GM19193 (cell line): Measurements from ENCODE around the gene ACADL.

Experiments used
- POLR2A ChIP-seq: IDR thresholded peaks from 4 replicates; pipeline ENCODE4 v1.6.1; 2011; ENCODE audit not compliant: insufficient read depth, insufficient read length; ENCODE audit errors: extremely low read depth

Gene ACADL

GRCh38 chr2:210158236-210158635, 67.0 kb downstream of the ACADL start:
- no peak for TF ChIP-seq POLR2A

GRCh38 chr2:210157526-210157925, 67.7 kb downstream of the ACADL start:
- no peak for TF ChIP-seq POLR2A

DNA sequence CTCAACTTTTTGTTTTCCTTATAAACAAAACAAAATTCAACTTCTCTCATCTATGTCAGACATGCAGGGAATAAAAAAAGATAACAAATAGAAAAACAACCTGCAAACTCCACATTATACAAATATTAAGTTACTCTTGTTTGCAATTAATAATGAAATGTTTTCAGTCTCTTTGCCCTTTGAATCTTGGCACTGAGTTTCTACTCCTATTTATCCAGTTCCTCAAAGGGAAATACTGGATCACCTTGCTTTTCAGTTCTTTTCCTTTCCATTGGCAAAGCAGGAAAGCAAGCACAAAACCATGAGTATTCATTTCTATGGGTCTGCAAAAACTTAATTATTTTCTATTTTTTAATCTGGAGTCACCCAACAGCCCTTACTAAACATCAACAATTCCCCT, 77.6 kb downstream of the ACADL start:
- no peak for TF ChIP-seq POLR2A
